ENCODE data around the gene CD79A. TPM values are rescaled to one million over a fixed set of nuclear protein-coding genes. Genes with fewer than 3 reads are reported as not detected.
A peak's percentile ranks its signal among the peaks of the same experiment; 100 is the strongest.

Gene CD79A
- polyA plus RNA-seq, 2 donors = 0.31 to 0.57 TPM

- H3K27me3 ChIP-seq (ENCODE audit: control insufficient read depth in 1 of 2, insufficient read depth in 2 of 2, low read length in 2 of 2) = no peaks in the 10 kb centered on the region
- no peaks in the 10 kb centered on the region for H3K9me3 ChIP-seq (ENCODE audit: control insufficient read depth in 2 of 2, insufficient read depth in 1 of 2, low read depth in 1 of 2, low read length in 1 of 2)
- 60 to 69% methylated on average over 9 of the region's 9 CpGs for WGBS, 2 donors
- H3K27ac ChIP-seq (ENCODE audit: low read depth in 2 of 2, low read length in 1 of 2) = no peak overlapping the region
- peaks cover 9 to 33% of the 10 kb centered on the region in 2 donors for H3K36me3 ChIP-seq (ENCODE audit: control insufficient read depth in 2 of 2, insufficient read depth in 2 of 2, low read length in 1 of 2)
- H3K4me3 ChIP-seq (ENCODE audit: low read depth in 1 of 2, low read length in 2 of 2) = peak overlapping the region in 1 of 2 donors; percentile 98
- peaks cover 12 to 17% of the 10 kb centered on the region in 2 donors for H3K4me1 ChIP-seq (ENCODE audit: control insufficient read depth in 2 of 2, insufficient read depth in 2 of 2, low read length in 1 of 2)
Measured at GRCh38 chr19:41861846-41862245, 15.2 kb upstream of the CD79A start.

GRCh38 chr19:41862445-41862986 lies 14.6 kb upstream of the CD79A start:
- Histone ChIP-seq H3K9me3 (ENCODE audit: control insufficient read depth in 2 of 2, insufficient read depth in 1 of 2, low read depth in 1 of 2, low read length in 1 of 2) (no peaks in the 10 kb centered on the region), H3K27ac (ENCODE audit: low read depth in 2 of 2, low read length in 1 of 2) (no peak overlapping the region), H3K27me3 (ENCODE audit: control insufficient read depth in 1 of 2, insufficient read depth in 2 of 2, low read length in 2 of 2) (no peaks in the 10 kb centered on the region), H3K4me1 (ENCODE audit: control insufficient read depth in 2 of 2, insufficient read depth in 2 of 2, low read length in 1 of 2) (peaks cover 12 to 17% of the 10 kb centered on the region in 2 donors), H3K36me3 (ENCODE audit: control insufficient read depth in 2 of 2, insufficient read depth in 2 of 2, low read length in 1 of 2) (peaks cover 9 to 33% of the 10 kb centered on the region in 2 donors), H3K4me3 (ENCODE audit: low read depth in 1 of 2, low read length in 2 of 2) (no peak overlapping the region)
- 48 to 58% methylated on average over 2 of the region's 2 CpGs for WGBS, 2 donors

- 78 to 82% methylated on average over 11 of the region's 11 CpGs for WGBS, 2 donors
- Histone ChIP-seq H3K27ac (ENCODE audit: low read depth in 2 of 2, low read length in 1 of 2) (no peak overlapping the region), H3K36me3 (ENCODE audit: control insufficient read depth in 2 of 2, insufficient read depth in 2 of 2, low read length in 1 of 2) (peaks cover 9 to 37% of the 10 kb centered on the region in 2 donors), H3K4me1 (ENCODE audit: control insufficient read depth in 2 of 2, insufficient read depth in 2 of 2, low read length in 1 of 2) (peaks cover 12 to 17% of the 10 kb centered on the region in 2 donors), H3K27me3 (ENCODE audit: control insufficient read depth in 1 of 2, insufficient read depth in 2 of 2, low read length in 2 of 2) (no peaks in the 10 kb centered on the region), H3K9me3 (ENCODE audit: control insufficient read depth in 2 of 2, insufficient read depth in 1 of 2, low read depth in 1 of 2, low read length in 1 of 2) (no peaks in the 10 kb centered on the region), H3K4me3 (ENCODE audit: low read depth in 1 of 2, low read length in 2 of 2) (no peak overlapping the region)
Measured at GRCh38 chr19:41863209-41863931, 13.7 kb upstream of the CD79A start.

- Histone ChIP-seq H3K27me3 (ENCODE audit: control insufficient read depth in 1 of 2, insufficient read depth in 2 of 2, low read length in 2 of 2) (no peaks in the 10 kb centered on the region), H3K27ac (ENCODE audit: low read depth in 2 of 2, low read length in 1 of 2) (no peak overlapping the region), H3K4me1 (ENCODE audit: control insufficient read depth in 2 of 2, insufficient read depth in 2 of 2, low read length in 1 of 2) (peaks cover 12 to 17% of the 10 kb centered on the region in 2 donors), H3K9me3 (ENCODE audit: control insufficient read depth in 2 of 2, insufficient read depth in 1 of 2, low read depth in 1 of 2, low read length in 1 of 2) (no peaks in the 10 kb centered on the region), H3K36me3 (ENCODE audit: control insufficient read depth in 2 of 2, insufficient read depth in 2 of 2, low read length in 1 of 2) (peaks cover 9 to 46% of the 10 kb centered on the region in 2 donors), H3K4me3 (ENCODE audit: low read depth in 1 of 2, low read length in 2 of 2) (no peak overlapping the region)
- WGBS, 2 donors = 85 to 87% methylated on average over 5 of the region's 5 CpGs
Measured at GRCh38 chr19:41864374-41864773, 12.7 kb upstream of the CD79A start.

- H3K9me3 ChIP-seq (ENCODE audit: control insufficient read depth in 2 of 2, insufficient read depth in 1 of 2, low read depth in 1 of 2, low read length in 1 of 2) = no peaks in the 10 kb centered on the region
- 83 to 88% methylated on average over 3 of the region's 3 CpGs for WGBS, 2 donors
- no peak overlapping the region for H3K4me3 ChIP-seq (ENCODE audit: low read depth in 1 of 2, low read length in 2 of 2)
- H3K27ac ChIP-seq (ENCODE audit: low read depth in 2 of 2, low read length in 1 of 2) = no peak overlapping the region
- peaks cover 9 to 12% of the 10 kb centered on the region in 2 donors for H3K4me1 ChIP-seq (ENCODE audit: control insufficient read depth in 2 of 2, insufficient read depth in 2 of 2, low read length in 1 of 2)
- no peaks in the 10 kb centered on the region for H3K27me3 ChIP-seq (ENCODE audit: control insufficient read depth in 1 of 2, insufficient read depth in 2 of 2, low read length in 2 of 2)
- H3K36me3 ChIP-seq (ENCODE audit: control insufficient read depth in 2 of 2, insufficient read depth in 2 of 2, low read length in 1 of 2) = peaks cover 9 to 52% of the 10 kb centered on the region in 2 donors
Measured at GRCh38 chr19:41866284-41866683, 10.8 kb upstream of the CD79A start.

- Histone ChIP-seq H3K27me3 (ENCODE audit: control insufficient read depth in 1 of 2, insufficient read depth in 2 of 2, low read length in 2 of 2) (no peaks in the 10 kb centered on the region), H3K36me3 (ENCODE audit: control insufficient read depth in 2 of 2, insufficient read depth in 2 of 2, low read length in 1 of 2) (peaks cover 9 to 46% of the 10 kb centered on the region in 2 donors), H3K9me3 (ENCODE audit: control insufficient read depth in 2 of 2, insufficient read depth in 1 of 2, low read depth in 1 of 2, low read length in 1 of 2) (no peaks in the 10 kb centered on the region), H3K4me3 (ENCODE audit: low read depth in 1 of 2, low read length in 2 of 2) (no peak overlapping the region), H3K4me1 (ENCODE audit: control insufficient read depth in 2 of 2, insufficient read depth in 2 of 2, low read length in 1 of 2) (peaks cover 0 to 5% of the 10 kb centered on the region in 2 donors), H3K27ac (ENCODE audit: low read depth in 2 of 2, low read length in 1 of 2) (peak overlapping the region in 1 of 2 donors; percentile 29)
- 59 to 64% methylated on average over 10 of the region's 10 CpGs for WGBS, 2 donors
Measured at GRCh38 chr19:41868120-41868988, 8.7 kb upstream of the CD79A start.

- Histone ChIP-seq H3K27me3 (ENCODE audit: control insufficient read depth in 1 of 2, insufficient read depth in 2 of 2, low read length in 2 of 2) (no peaks in the 10 kb centered on the region), H3K4me1 (ENCODE audit: control insufficient read depth in 2 of 2, insufficient read depth in 2 of 2, low read length in 1 of 2) (peaks cover 0 to 3% of the 10 kb centered on the region in 2 donors), H3K27ac (ENCODE audit: low read depth in 2 of 2, low read length in 1 of 2) (no peak overlapping the region), H3K9me3 (ENCODE audit: control insufficient read depth in 2 of 2, insufficient read depth in 1 of 2, low read depth in 1 of 2, low read length in 1 of 2) (no peaks in the 10 kb centered on the region), H3K36me3 (ENCODE audit: control insufficient read depth in 2 of 2, insufficient read depth in 2 of 2, low read length in 1 of 2) (peaks cover 9 to 45% of the 10 kb centered on the region in 2 donors), H3K4me3 (ENCODE audit: low read depth in 1 of 2, low read length in 2 of 2) (no peak overlapping the region)
- WGBS, 2 donors = 84 to 86% methylated on average over 12 of the region's 12 CpGs
Measured at GRCh38 chr19:41868989-41869300, 8.1 kb upstream of the CD79A start.

- no peaks in the 10 kb centered on the region for H3K9me3 ChIP-seq (ENCODE audit: control insufficient read depth in 2 of 2, insufficient read depth in 1 of 2, low read depth in 1 of 2, low read length in 1 of 2)
- peaks cover 0 to 3% of the 10 kb centered on the region in 2 donors for H3K4me1 ChIP-seq (ENCODE audit: control insufficient read depth in 2 of 2, insufficient read depth in 2 of 2, low read length in 1 of 2)
- no peaks in the 10 kb centered on the region for H3K27me3 ChIP-seq (ENCODE audit: control insufficient read depth in 1 of 2, insufficient read depth in 2 of 2, low read length in 2 of 2)
- 76 to 80% methylated on average over 13 of the region's 13 CpGs for WGBS, 2 donors
- peaks cover 9 to 40% of the 10 kb centered on the region in 2 donors for H3K36me3 ChIP-seq (ENCODE audit: control insufficient read depth in 2 of 2, insufficient read depth in 2 of 2, low read length in 1 of 2)
- H3K27ac ChIP-seq (ENCODE audit: low read depth in 2 of 2, low read length in 1 of 2) = no peak overlapping the region
- H3K4me3 ChIP-seq (ENCODE audit: low read depth in 1 of 2, low read length in 2 of 2) = no peak overlapping the region
Measured at GRCh38 chr19:41869374-41869955, 7.6 kb upstream of the CD79A start.

- no peaks in the 10 kb centered on the region for H3K9me3 ChIP-seq (ENCODE audit: control insufficient read depth in 2 of 2, insufficient read depth in 1 of 2, low read depth in 1 of 2, low read length in 1 of 2)
- peak overlapping the region in 1 of 2 donors; percentile 27 for H3K27ac ChIP-seq (ENCODE audit: low read depth in 2 of 2, low read length in 1 of 2)
- peaks cover 0 to 3% of the 10 kb centered on the region in 2 donors for H3K4me1 ChIP-seq (ENCODE audit: control insufficient read depth in 2 of 2, insufficient read depth in 2 of 2, low read length in 1 of 2)
- no peaks in the 10 kb centered on the region for H3K27me3 ChIP-seq (ENCODE audit: control insufficient read depth in 1 of 2, insufficient read depth in 2 of 2, low read length in 2 of 2)
- no peak overlapping the region for H3K4me3 ChIP-seq (ENCODE audit: low read depth in 1 of 2, low read length in 2 of 2)
- 39 to 61% methylated on average over 3 of the region's 3 CpGs for WGBS, 2 donors
- H3K36me3 ChIP-seq (ENCODE audit: control insufficient read depth in 2 of 2, insufficient read depth in 2 of 2, low read length in 1 of 2) = peaks cover 7 to 35% of the 10 kb centered on the region in 2 donors
Measured at GRCh38 chr19:41870401-41870873, 6.6 kb upstream of the CD79A start.
